GM23338 (cell line): ENCODE measurements around the gene GIMAP4. TPM values are rescaled to one million over a fixed set of nuclear protein-coding genes. Genes with fewer than 3 reads are reported as not detected.

Experiments used
- ATAC-seq: fragments of 200-7000 bp; cut with Tn5 transposase; 3 replicates; pipeline ENCODE4 v1.9.1; 2020
- DNase-seq: peaks from one replicate; pipeline ENCODE4 v3.0.0-alpha.2; 2015; ENCODE audit warnings: low spot score
- H2AFZ ChIP-seq: fragments of 200-600 bp; sonication (generic); 2 replicates; pipeline ENCODE4 v1.8.0; 2016; ENCODE audit warnings: antibody characterized with exemption, mild to moderate bottlenecking, moderate library complexity
- H3F3A ChIP-seq: fragments of 200-600 bp; sonication (generic); replicated peaks from 2 replicates; pipeline ENCODE4 v1.8.0; 2017; ENCODE audit warnings: antibody characterized with exemption, mixed run types, low read depth
- H3K27ac ChIP-seq: fragments of 200-600 bp; sonication (generic); 2 replicates; pipeline ENCODE4 v1.6.1; 2016; ENCODE audit warnings: low read depth
- H3K27me3 ChIP-seq: fragments of 200-600 bp; sonication (generic); 2 replicates; pipeline ENCODE4 v1.8.0; 2016; ENCODE audit warnings: mild to moderate bottlenecking, mixed run types, moderate library complexity; ENCODE audit not compliant: insufficient read depth
- H3K36me3 ChIP-seq: fragments of 200-600 bp; sonication (generic); 2 replicates; pipeline ENCODE4 v1.8.0; 2016; ENCODE audit warnings: mild to moderate bottlenecking; ENCODE audit not compliant: insufficient read depth
- H3K4me1 ChIP-seq: fragments of 200-600 bp; sonication (generic); 2 replicates; pipeline ENCODE4 v1.8.0; 2016; ENCODE audit warnings: mild to moderate bottlenecking, moderate library complexity; ENCODE audit not compliant: insufficient read depth
- H3K4me2 ChIP-seq: fragments of 200-600 bp; sonication (generic); 2 replicates; pipeline ENCODE4 v1.7.1; 2017; ENCODE audit warnings: mixed run types
- H3K4me3 ChIP-seq: fragments of 200-600 bp; sonication (generic); 2 replicates; pipeline ENCODE4 v1.6.1; 2016; ENCODE audit warnings: mixed run types
- H3K79me2 ChIP-seq: fragments of 200-600 bp; sonication (generic); replicated peaks from 2 replicates; pipeline ENCODE4 v1.8.0; 2017; ENCODE audit warnings: mild to moderate bottlenecking; ENCODE audit not compliant: insufficient read depth
- H3K9me2 ChIP-seq: fragments of 200-600 bp; sonication (generic); 2 replicates; pipeline ENCODE4 v1.8.0; 2017; ENCODE audit not compliant: insufficient read depth
- H4K20me1 ChIP-seq: fragments of 200-600 bp; sonication (generic); replicated peaks from 2 replicates; pipeline ENCODE4 v1.8.0; 2017; ENCODE audit warnings: mild to moderate bottlenecking; ENCODE audit not compliant: insufficient read depth
- H3K27ac Mint-ChIP-seq: 2 replicates; pipeline ENCODE4 v1.8.0; 2020; ENCODE audit warnings: inconsistent platforms, mild to moderate bottlenecking, moderate library complexity, mixed read lengths
- H3K27me3 Mint-ChIP-seq: 3 replicates; pipeline ENCODE4 v1.8.0; 2022; ENCODE audit warnings: low read depth, mild to moderate bottlenecking, moderate library complexity, mixed read lengths, inconsistent platforms; ENCODE audit not compliant: insufficient read depth, poor library complexity
- H3K36me3 Mint-ChIP-seq: 3 replicates; pipeline ENCODE4 v1.8.0; 2021; ENCODE audit warnings: low read depth, mild to moderate bottlenecking, inconsistent platforms, moderate library complexity, mixed read lengths
- H3K4me1 Mint-ChIP-seq: 3 replicates; pipeline ENCODE4 v1.8.0; 2020; ENCODE audit warnings: mild to moderate bottlenecking, inconsistent platforms, mixed read lengths
- H3K4me3 Mint-ChIP-seq: 3 replicates; pipeline ENCODE4 v1.8.0; 2021; ENCODE audit warnings: moderate library complexity, mild to moderate bottlenecking, inconsistent platforms, mixed read lengths
- H3K9me3 Mint-ChIP-seq: 3 replicates; pipeline ENCODE4 v1.8.0; 2020; ENCODE audit warnings: moderate library complexity, mild to moderate bottlenecking, inconsistent platforms, mixed read lengths
- CREB1 ChIP-seq: fragments of 250-450 bp; sonication (Bioruptor Pico); IDR thresholded peaks from 2 replicates; pipeline ENCODE4 v1.5.0; 2020; ENCODE audit warnings: low read depth, mild to moderate bottlenecking, moderate library complexity
- EZH2 ChIP-seq: fragments of 200-600 bp; sonication (generic); IDR thresholded peaks from one replicate; pipeline ENCODE4 v1.8.0; 2017; ENCODE audit warnings: antibody characterized with exemption, mild to moderate bottlenecking, low read depth; ENCODE audit not compliant: unreplicated experiment
- EZH2phosphoT487 ChIP-seq: fragments of 200-600 bp; sonication (generic); IDR thresholded peaks from one replicate; pipeline ENCODE4 v1.8.1; 2018; ENCODE audit warnings: antibody characterized with exemption; ENCODE audit not compliant: unreplicated experiment
- JUNB ChIP-seq: IDR thresholded peaks from one replicate; pipeline ENCODE4 v1.6.1; 2016; ENCODE audit warnings: antibody characterized with exemption; ENCODE audit not compliant: unreplicated experiment
- NANOG ChIP-seq: IDR thresholded peaks from 2 replicates; pipeline ENCODE4 v1.6.1; 2016; ENCODE audit warnings: antibody characterized with exemption, borderline replicate concordance
- POLR2AphosphoS5 ChIP-seq: IDR thresholded peaks from 2 replicates; pipeline ENCODE4 v1.6.1; 2016; ENCODE audit warnings: antibody characterized with exemption, low read depth
- ZNF114 ChIP-seq: fragments of 250-450 bp; sonication (Bioruptor Pico); IDR thresholded peaks from 2 replicates; pipeline ENCODE4 v1.5.0; 2020; ENCODE audit warnings: mild to moderate bottlenecking, moderate library complexity
- ZNF331 ChIP-seq: fragments of 250-450 bp; sonication (Bioruptor Pico); IDR thresholded peaks from 2 replicates; pipeline ENCODE4 v1.5.0; 2020; ENCODE audit warnings: low read depth, mild to moderate bottlenecking, moderate library complexity
- polyA plus RNA-seq: library from polyadenylated mRNA; unstranded; fragments of >200 nt; fragmentation: Nextera tagmentation; extraction: Ambion mirVana; gene quantifications from 2 replicates; pipeline ENCODE4 v1.2.1, GENCODE V29; 2016
- total RNA-seq: library from RNA; depleted of rRNA; stranded (reverse); fragments of >200 nt; shearing (Covaris generic); gene quantifications from 2 replicates; pipeline ENCODE4 v1.2.3, GENCODE V29; 2014
- TF ChIP-seq, protein P1 (sequence below): fragments of 250-450 bp; sonication (Bioruptor Pico); IDR thresholded peaks from 2 replicates; pipeline ENCODE4 v1.5.0; 2020; ENCODE audit warnings: mild to moderate bottlenecking, moderate library complexity
- TF ChIP-seq, protein P2 (sequence below): IDR thresholded peaks from 2 replicates; pipeline ENCODE4 v1.6.1; 2016; ENCODE audit warnings: antibody characterized with exemption
- TF ChIP-seq, protein P3 (sequence below): IDR thresholded peaks from one replicate; pipeline ENCODE4 v1.6.1; 2018; ENCODE audit warnings: antibody characterized with exemption; ENCODE audit not compliant: unreplicated experiment

Gene GIMAP4
- total and polyA plus RNA-seq, 2 experiments from 2014 or later: not detected

GRCh38 chr7:150620617-150621371 is 53.6 kb downstream of the GIMAP4 start (continued):
- TF ChIP-seq ZNF114 (CRISPR knock-in tag) (no peak), EZH2phosphoT487 (no peak), EZH2 (no peak)
- TF ChIP-seq, protein P1, sequence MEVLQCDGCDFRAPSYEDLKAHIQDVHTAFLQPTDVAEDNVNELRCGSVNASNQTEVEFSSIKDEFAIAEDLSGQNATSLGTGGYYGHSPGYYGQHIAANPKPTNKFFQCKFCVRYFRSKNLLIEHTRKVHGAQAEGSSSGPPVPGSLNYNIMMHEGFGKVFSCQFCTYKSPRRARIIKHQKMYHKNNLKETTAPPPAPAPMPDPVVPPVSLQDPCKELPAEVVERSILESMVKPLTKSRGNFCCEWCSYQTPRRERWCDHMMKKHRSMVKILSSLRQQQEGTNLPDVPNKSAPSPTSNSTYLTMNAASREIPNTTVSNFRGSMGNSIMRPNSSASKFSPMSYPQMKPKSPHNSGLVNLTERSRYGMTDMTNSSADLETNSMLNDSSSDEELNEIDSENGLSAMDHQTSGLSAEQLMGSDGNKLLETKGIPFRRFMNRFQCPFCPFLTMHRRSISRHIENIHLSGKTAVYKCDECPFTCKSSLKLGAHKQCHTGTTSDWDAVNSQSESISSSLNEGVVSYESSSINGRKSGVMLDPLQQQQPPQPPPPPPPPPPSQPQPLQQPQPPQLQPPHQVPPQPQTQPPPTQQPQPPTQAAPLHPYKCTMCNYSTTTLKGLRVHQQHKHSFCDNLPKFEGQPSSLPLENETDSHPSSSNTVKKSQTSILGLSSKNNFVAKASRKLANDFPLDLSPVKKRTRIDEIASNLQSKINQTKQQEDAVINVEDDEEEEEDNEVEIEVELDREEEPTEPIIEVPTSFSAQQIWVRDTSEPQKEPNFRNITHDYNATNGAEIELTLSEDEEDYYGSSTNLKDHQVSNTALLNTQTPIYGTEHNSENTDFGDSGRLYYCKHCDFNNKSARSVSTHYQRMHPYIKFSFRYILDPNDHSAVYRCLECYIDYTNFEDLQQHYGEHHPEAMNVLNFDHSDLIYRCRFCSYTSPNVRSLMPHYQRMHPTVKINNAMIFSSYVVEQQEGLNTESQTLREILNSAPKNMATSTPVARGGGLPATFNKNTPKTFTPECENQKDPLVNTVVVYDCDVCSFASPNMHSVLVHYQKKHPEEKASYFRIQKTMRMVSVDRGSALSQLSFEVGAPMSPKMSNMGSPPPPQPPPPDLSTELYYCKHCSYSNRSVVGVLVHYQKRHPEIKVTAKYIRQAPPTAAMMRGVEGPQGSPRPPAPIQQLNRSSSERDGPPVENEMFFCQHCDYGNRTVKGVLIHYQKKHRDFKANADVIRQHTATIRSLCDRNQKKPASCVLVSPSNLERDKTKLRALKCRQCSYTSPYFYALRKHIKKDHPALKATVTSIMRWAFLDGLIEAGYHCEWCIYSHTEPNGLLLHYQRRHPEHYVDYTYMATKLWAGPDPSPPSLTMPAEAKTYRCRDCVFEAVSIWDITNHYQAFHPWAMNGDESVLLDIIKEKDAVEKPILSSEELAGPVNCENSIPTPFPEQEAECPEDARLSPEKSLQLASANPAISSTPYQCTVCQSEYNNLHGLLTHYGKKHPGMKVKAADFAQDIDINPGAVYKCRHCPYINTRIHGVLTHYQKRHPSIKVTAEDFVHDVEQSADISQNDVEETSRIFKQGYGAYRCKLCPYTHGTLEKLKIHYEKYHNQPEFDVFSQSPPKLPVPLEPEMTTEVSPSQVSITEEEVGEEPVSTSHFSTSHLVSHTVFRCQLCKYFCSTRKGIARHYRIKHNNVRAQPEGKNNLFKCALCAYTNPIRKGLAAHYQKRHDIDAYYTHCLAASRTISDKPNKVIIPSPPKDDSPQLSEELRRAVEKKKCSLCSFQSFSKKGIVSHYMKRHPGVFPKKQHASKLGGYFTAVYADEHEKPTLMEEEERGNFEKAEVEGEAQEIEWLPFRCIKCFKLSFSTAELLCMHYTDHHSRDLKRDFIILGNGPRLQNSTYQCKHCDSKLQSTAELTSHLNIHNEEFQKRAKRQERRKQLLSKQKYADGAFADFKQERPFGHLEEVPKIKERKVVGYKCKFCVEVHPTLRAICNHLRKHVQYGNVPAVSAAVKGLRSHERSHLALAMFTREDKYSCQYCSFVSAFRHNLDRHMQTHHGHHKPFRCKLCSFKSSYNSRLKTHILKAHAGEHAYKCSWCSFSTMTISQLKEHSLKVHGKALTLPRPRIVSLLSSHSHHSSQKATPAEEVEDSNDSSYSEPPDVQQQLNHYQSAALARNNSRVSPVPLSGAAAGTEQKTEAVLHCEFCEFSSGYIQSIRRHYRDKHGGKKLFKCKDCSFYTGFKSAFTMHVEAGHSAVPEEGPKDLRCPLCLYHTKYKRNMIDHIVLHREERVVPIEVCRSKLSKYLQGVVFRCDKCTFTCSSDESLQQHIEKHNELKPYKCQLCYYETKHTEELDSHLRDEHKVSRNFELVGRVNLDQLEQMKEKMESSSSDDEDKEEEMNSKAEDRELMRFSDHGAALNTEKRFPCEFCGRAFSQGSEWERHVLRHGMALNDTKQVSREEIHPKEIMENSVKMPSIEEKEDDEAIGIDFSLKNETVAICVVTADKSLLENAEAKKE (CRISPR knock-in tag): no peak
- TF ChIP-seq, protein P2, sequence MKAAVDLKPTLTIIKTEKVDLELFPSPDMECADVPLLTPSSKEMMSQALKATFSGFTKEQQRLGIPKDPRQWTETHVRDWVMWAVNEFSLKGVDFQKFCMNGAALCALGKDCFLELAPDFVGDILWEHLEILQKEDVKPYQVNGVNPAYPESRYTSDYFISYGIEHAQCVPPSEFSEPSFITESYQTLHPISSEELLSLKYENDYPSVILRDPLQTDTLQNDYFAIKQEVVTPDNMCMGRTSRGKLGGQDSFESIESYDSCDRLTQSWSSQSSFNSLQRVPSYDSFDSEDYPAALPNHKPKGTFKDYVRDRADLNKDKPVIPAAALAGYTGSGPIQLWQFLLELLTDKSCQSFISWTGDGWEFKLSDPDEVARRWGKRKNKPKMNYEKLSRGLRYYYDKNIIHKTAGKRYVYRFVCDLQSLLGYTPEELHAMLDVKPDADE: no peak

GRCh38 chr7:150621376-150621775 is 54.2 kb downstream of the GIMAP4 start:
- no peaks in the 10 kb centered on the region for H3K36me3 Mint-ChIP-seq
- no peak for TF ChIP-seq ZNF331 (CRISPR knock-in tag)
- TF ChIP-seq, protein P3, sequence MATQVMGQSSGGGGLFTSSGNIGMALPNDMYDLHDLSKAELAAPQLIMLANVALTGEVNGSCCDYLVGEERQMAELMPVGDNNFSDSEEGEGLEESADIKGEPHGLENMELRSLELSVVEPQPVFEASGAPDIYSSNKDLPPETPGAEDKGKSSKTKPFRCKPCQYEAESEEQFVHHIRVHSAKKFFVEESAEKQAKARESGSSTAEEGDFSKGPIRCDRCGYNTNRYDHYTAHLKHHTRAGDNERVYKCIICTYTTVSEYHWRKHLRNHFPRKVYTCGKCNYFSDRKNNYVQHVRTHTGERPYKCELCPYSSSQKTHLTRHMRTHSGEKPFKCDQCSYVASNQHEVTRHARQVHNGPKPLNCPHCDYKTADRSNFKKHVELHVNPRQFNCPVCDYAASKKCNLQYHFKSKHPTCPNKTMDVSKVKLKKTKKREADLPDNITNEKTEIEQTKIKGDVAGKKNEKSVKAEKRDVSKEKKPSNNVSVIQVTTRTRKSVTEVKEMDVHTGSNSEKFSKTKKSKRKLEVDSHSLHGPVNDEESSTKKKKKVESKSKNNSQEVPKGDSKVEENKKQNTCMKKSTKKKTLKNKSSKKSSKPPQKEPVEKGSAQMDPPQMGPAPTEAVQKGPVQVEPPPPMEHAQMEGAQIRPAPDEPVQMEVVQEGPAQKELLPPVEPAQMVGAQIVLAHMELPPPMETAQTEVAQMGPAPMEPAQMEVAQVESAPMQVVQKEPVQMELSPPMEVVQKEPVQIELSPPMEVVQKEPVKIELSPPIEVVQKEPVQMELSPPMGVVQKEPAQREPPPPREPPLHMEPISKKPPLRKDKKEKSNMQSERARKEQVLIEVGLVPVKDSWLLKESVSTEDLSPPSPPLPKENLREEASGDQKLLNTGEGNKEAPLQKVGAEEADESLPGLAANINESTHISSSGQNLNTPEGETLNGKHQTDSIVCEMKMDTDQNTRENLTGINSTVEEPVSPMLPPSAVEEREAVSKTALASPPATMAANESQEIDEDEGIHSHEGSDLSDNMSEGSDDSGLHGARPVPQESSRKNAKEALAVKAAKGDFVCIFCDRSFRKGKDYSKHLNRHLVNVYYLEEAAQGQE: no peak
- no peak for TF ChIP-seq POLR2AphosphoS5
- TF ChIP-seq JUNB: no peak
- no peak for TF ChIP-seq NANOG
- no peak for TF ChIP-seq CREB1 (CRISPR knock-in tag)
- TF ChIP-seq ZNF114 (CRISPR knock-in tag): no peak
- TF ChIP-seq EZH2phosphoT487: no peak

More at GRCh38 chr7:150621376-150621775, 54.2 kb downstream of the GIMAP4 start:
- Histone ChIP-seq H2AFZ (no peak overlapping the region), H3K36me3 (no peaks in the 10 kb centered on the region), H3K9me2 (no peaks in the 10 kb centered on the region), H4K20me1 (no peaks in the 10 kb centered on the region), H3K4me1 (no peaks in the 10 kb centered on the region), H3K27ac (no peak overlapping the region), H3F3A (no peaks in the 10 kb centered on the region), H3K4me3 (no peak overlapping the region), H3K27me3 (no peaks in the 10 kb centered on the region), H3K79me2 (no peaks in the 10 kb centered on the region), H3K4me2 (no peak overlapping the region)
- Mint-ChIP-seq H3K27ac (no peak overlapping the region), H3K4me3 (no peak overlapping the region), H3K27me3 (peaks cover 5% of the 10 kb centered on the region), H3K4me1 (no peaks in the 10 kb centered on the region), H3K9me3 (no peaks in the 10 kb centered on the region)
- no peak for DNase-seq
- ATAC-seq: no peak
